ENCODE measurements around the gene LSAMP. TPM values are rescaled to one million over a fixed set of nuclear protein-coding genes. Genes with fewer than 3 reads are reported as not detected.
A peak's percentile ranks its signal among the peaks of the same experiment; 100 is the strongest.

The LSAMP gene
- total RNA-seq, 1 donor from 2014 or later: 7.9 TPM

- DNase-seq: no peak
Observed at GRCh38 chr3:116161575-116162525, 283.4 kb downstream of the LSAMP start.

GRCh38 chr3:116160594-116160993 is 284.7 kb downstream of the LSAMP start:
- no peak for DNase-seq

GRCh38 chr3:116155841-116156240 is 289.4 kb downstream of the LSAMP start:
- DNase-seq: peak; percentile 29

GRCh38 chr3:116154389-116154788 is 290.9 kb downstream of the LSAMP start:
- DNase-seq: no peak

GRCh38 chr3:116153174-116153573 is 292.1 kb downstream of the LSAMP start:
- peak; percentile 10 for DNase-seq

- DNase-seq: no peak
Observed at GRCh38 chr3:116150655-116151167, 294.6 kb downstream of the LSAMP start.

- DNase-seq: no peak
Observed at GRCh38 chr3:116148881-116149851, 296.1 kb downstream of the LSAMP start.

- no peak for DNase-seq
Observed at GRCh38 chr3:116145613-116146012, 299.7 kb downstream of the LSAMP start.

GRCh38 chr3:116141724-116142123 is 303.6 kb downstream of the LSAMP start:
- no peak for DNase-seq

- DNase-seq: peak; percentile 2
Observed at GRCh38 chr3:116140100-116140689, 305.1 kb downstream of the LSAMP start.

GRCh38 chr3:116139641-116140040 is 305.6 kb downstream of the LSAMP start:
- no peak for DNase-seq

- DNase-seq: no peak
Observed at GRCh38 chr3:116135457-116136085, 309.7 kb downstream of the LSAMP start.

GRCh38 chr3:116129187-116129946 is 315.9 kb downstream of the LSAMP start:
- no peak for DNase-seq

GRCh38 chr3:116127464-116127863 is 317.8 kb downstream of the LSAMP start:
- DNase-seq: no peak

- no peak for DNase-seq
Observed at GRCh38 chr3:116124166-116124565, 321.1 kb downstream of the LSAMP start.

GRCh38 chr3:116118475-116119169 is 326.7 kb downstream of the LSAMP start:
- no peak for DNase-seq

GRCh38 chr3:116114586-116114985 is 330.7 kb downstream of the LSAMP start:
- DNase-seq: no peak

GRCh38 chr3:116112696-116113095 is 332.6 kb downstream of the LSAMP start:
- peak; percentile 49 for DNase-seq

- no peak for DNase-seq
Observed at GRCh38 chr3:116111765-116112164, 333.5 kb downstream of the LSAMP start.

- DNase-seq: no peak
Observed at GRCh38 chr3:116103868-116104530, 341.3 kb downstream of the LSAMP start.

All from skin of body (tissue), 2 donors.